Activated B cell treated with CpG ODN at 0.5 μM for 24 hours (primary cell): Measurements from ENCODE around the gene REPIN1. TPM values are rescaled to one million over a fixed set of nuclear protein-coding genes. Genes with fewer than 3 reads are reported as not detected.
A peak's percentile ranks its signal among the peaks of the same experiment; 100 is the strongest.

Source experiments
- ATAC-seq: fragments of 200-7000 bp; cut with Tn5 transposase; one replicate; pipeline ENCODE4 v1.10.0; 2021; ENCODE audit warnings: low read depth, mild to moderate bottlenecking, moderate library complexity
- CTCF ChIA-PET: fragments of 350-600 bp; sonication (Branson Sonifier 250); formaldehyde crosslinking; loops from one replicate; lab custom pipeline; 2021; ENCODE audit warnings: antibody characterized with exemption; lab: Charles Lee
- POLR2A ChIA-PET: fragments of 350-600 bp; sonication (Branson Sonifier 250); formaldehyde crosslinking; loops from one replicate; lab custom pipeline; 2021; ENCODE audit warnings: antibody characterized with exemption; lab: Charles Lee
- DNase-seq: peaks from one replicate; pipeline ENCODE4 v3.0.0; 2022
- H3K27ac Mint-ChIP-seq: one replicate; pipeline ENCODE4 v1.8.0; 2020; ENCODE audit warnings: mixed read lengths
- H3K27me3 Mint-ChIP-seq: one replicate; pipeline ENCODE4 v1.8.0; 2021; ENCODE audit warnings: mixed read lengths
- H3K36me3 Mint-ChIP-seq: one replicate; pipeline ENCODE4 v1.8.0; 2021; ENCODE audit warnings: low read depth, mixed read lengths
- H3K4me1 Mint-ChIP-seq: one replicate; pipeline ENCODE4 v1.8.0; 2021; ENCODE audit warnings: mixed read lengths
- H3K4me3 Mint-ChIP-seq: one replicate; pipeline ENCODE4 v1.8.0; 2020; ENCODE audit warnings: mild to moderate bottlenecking, mixed read lengths
- H3K9me3 Mint-ChIP-seq: one replicate; pipeline ENCODE4 v1.8.0; 2020; ENCODE audit warnings: mixed read lengths
- CTCF ChIP-seq: fragments of 200-600 bp; IDR thresholded peaks from one replicate; pipeline ENCODE4 v1.8.0; 2022; ENCODE audit warnings: antibody characterized with exemption, mild to moderate bottlenecking
- intact Hi-C: fragments of 100-400 bp; cut with micrococcal nuclease; formaldehyde crosslinking; loops from one replicate; pipeline ENCODE4 v1.15.1; 2024
- total RNA-seq: library from RNA; stranded (reverse); gene quantifications from 2 replicates; pipeline ENCODE4 v1.2.3, GENCODE V29; 2022

The REPIN1 gene
- total RNA-seq, 1 donor from 2014 or later, result 116 TPM

GRCh38 chr7:150361807-150362621, 6.6 kb upstream of the REPIN1 start:
- ATAC-seq (no peak), DNase-seq (no peak)
- ChIA-PET POLR2A (interaction anchor here (3.4 to 16.5 kb wide), 2 partner anchors 16 to 44 kb away, joined by 13 to 421 read pairs; a partner anchor contains a TSS), CTCF (no interaction called here)
- H3K27me3 Mint-ChIP-seq, result no peaks in the 10 kb centered on the region
- H3K4me3 Mint-ChIP-seq, result no peak overlapping the region
- H3K36me3 Mint-ChIP-seq, result no peaks in the 10 kb centered on the region
- no peak for TF ChIP-seq CTCF
- intact Hi-C loops, result no loop called here
- H3K9me3 Mint-ChIP-seq, result no peaks in the 10 kb centered on the region
- H3K4me1 Mint-ChIP-seq, result peaks cover 62% of the 10 kb centered on the region
- H3K27ac Mint-ChIP-seq, result no peak overlapping the region

GRCh38 chr7:150363370-150363769, 5.3 kb upstream of the REPIN1 start:
- Mint-ChIP-seq H3K4me3 (no peak overlapping the region), H3K9me3 (no peaks in the 10 kb centered on the region), H3K27me3 (no peaks in the 10 kb centered on the region), H3K27ac (no peak overlapping the region), H3K4me1 (peaks cover 61% of the 10 kb centered on the region), H3K36me3 (no peaks in the 10 kb centered on the region)
- DNase-seq, result no peak
- ChIA-PET POLR2A (interaction anchor here (3.4 to 16.5 kb wide), 2 partner anchors 14 to 42 kb away, joined by 13 to 421 read pairs; a partner anchor contains a TSS), CTCF (interaction anchor here (0.9 kb wide), 1 partner anchor 44 kb away, joined by 3 read pairs; no protein-coding TSS in a partner anchor)
- intact Hi-C loops, result no loop called here
- TF ChIP-seq CTCF, result no peak
- ATAC-seq, result no peak

- intact Hi-C loops, result loop anchor here (2.0 kb wide), 1 partner anchor 15 kb away; the partner anchor contains the start of gene ZNF775
- DNase-seq, result no peak
Observed at GRCh38 chr7:150363872-150364271, 4.8 kb upstream of the REPIN1 start.

GRCh38 chr7:150365194-150365593, 3.4 kb upstream of the REPIN1 start:
- H3K27ac Mint-ChIP-seq, result peak overlapping the region; percentile 99
- ATAC-seq, result no peak
- ChIA-PET POLR2A (interaction anchor here (1.0 to 16.5 kb wide), 5 partner anchors 7 to 41 kb away, joined by 3 to 421 read pairs (median 8); partner anchors contain the start of gene ZNF775), CTCF (interaction anchor here (1.4 to 1.5 kb wide), 2 partner anchors 9 to 41 kb away, joined by 6 read pairs; a partner anchor contains a TSS)
- H3K4me1 Mint-ChIP-seq, result peaks cover 74% of the 10 kb centered on the region
- H3K4me3 Mint-ChIP-seq, result peak overlapping the region; percentile 67
- no peak for TF ChIP-seq CTCF
- no peak for DNase-seq
- intact Hi-C loops, result loop anchor here (1.0 to 2.0 kb wide), 3 partner anchors 9 to 42 kb away; partner anchors contain the start of genes ACTR3C, LRRC61 and ZNF775
- no peaks in the 10 kb centered on the region for H3K9me3 Mint-ChIP-seq
- no peaks in the 10 kb centered on the region for H3K27me3 Mint-ChIP-seq
- peaks cover 6% of the 10 kb centered on the region for H3K36me3 Mint-ChIP-seq

More at GRCh38 chr7:150363872-150364271, 4.8 kb upstream of the REPIN1 start:
- ChIA-PET CTCF (no interaction called here), POLR2A (interaction anchor here (3.4 to 16.5 kb wide), 2 partner anchors 14 to 42 kb away, joined by 13 to 421 read pairs; a partner anchor contains a TSS)
- peaks cover under 1% of the 10 kb centered on the region for H3K36me3 Mint-ChIP-seq
- peak overlapping the region; percentile 72 for H3K27ac Mint-ChIP-seq
- H3K4me3 Mint-ChIP-seq, result peak overlapping the region; percentile 29
- peaks cover 61% of the 10 kb centered on the region for H3K4me1 Mint-ChIP-seq
- ATAC-seq, result peak; percentile 20
- no peaks in the 10 kb centered on the region for H3K27me3 Mint-ChIP-seq
- TF ChIP-seq CTCF, result no peak
- H3K9me3 Mint-ChIP-seq, result no peaks in the 10 kb centered on the region
